B cell (primary cell): ENCODE results near the gene LRBA. TPM values are rescaled to one million over a fixed set of nuclear protein-coding genes. Genes with fewer than 3 reads are reported as not detected.

Experiments used
- ATAC-seq: fragments of 200-7000 bp; cut with Tn5 transposase; one replicate; pipeline ENCODE4 v1.10.0; 2021; ENCODE audit warnings: low read depth, mild to moderate bottlenecking, moderate number of reproducible peaks, moderate library complexity
- CTCF ChIA-PET: fragments of 350-600 bp; sonication (Branson Sonifier 250); formaldehyde crosslinking; loops from one replicate; lab custom pipeline; 2021; ENCODE audit warnings: antibody characterized with exemption, inconsistent platforms; lab: Charles Lee
- POLR2A ChIA-PET: fragments of 350-600 bp; sonication (Branson Sonifier 250); formaldehyde crosslinking; loops from one replicate; lab custom pipeline; 2021; ENCODE audit warnings: antibody characterized with exemption; lab: Charles Lee
- DNase-seq: peaks from one replicate; pipeline ENCODE4 v3.0.0; 2013
- H2AFZ ChIP-seq: 2 replicates; pipeline ENCODE4 v1.6.1; 2012; ENCODE audit warnings: mild to moderate bottlenecking, low read depth, low read length; ENCODE audit not compliant: insufficient read depth, poor library complexity, severe bottlenecking
- H3K27ac ChIP-seq, 2 donors: 1 replicate in 1 of 2; 2 replicates in 1 of 2; pipeline ENCODE4 v1.5.1; 2012 to 2013; ENCODE audit warnings: low read length in 2 of 2, mild to moderate bottlenecking in 2 of 2, moderate library complexity in 1 of 2
- H3K27me3 ChIP-seq, 4 experiments: fragments of 200-600 bp in 1 of 4; sonication (generic) in 1 of 4; replicated peaks in 1 of 4; 1 replicate in 2 of 4; 2 replicates in 2 of 4; pipeline versions ENCODE4 v1.6.1 to v1.7.0; 2013 to 2016; ENCODE audit warnings: low read length in 3 of 4, mild to moderate bottlenecking in 2 of 4, mixed read lengths in 1 of 4, moderate library complexity in 1 of 4; ENCODE audit not compliant: insufficient read depth in 4 of 4, control insufficient read depth in 3 of 4; ENCODE audit errors: control extremely low read depth in 1 of 4
- H3K36me3 ChIP-seq, 2 experiments: replicated peaks in 1 of 2; 1 replicate in 1 of 2; 2 replicates in 1 of 2; pipeline versions ENCODE4 v1.6.1 to v1.7.1; 2013; ENCODE audit warnings: low read length in 1 of 2; ENCODE audit not compliant: insufficient read depth in 2 of 2, control insufficient read depth in 1 of 2; ENCODE audit errors: control extremely low read depth in 1 of 2, extremely low read depth in 1 of 2
- H3K4me1 ChIP-seq, 2 donors: fragments of 200-600 bp in 1 of 2; sonication (generic) in 1 of 2; 1 replicate in 1 of 2; 2 replicates in 1 of 2; pipeline versions ENCODE4 v1.5.1 to v1.6.1; 2013 to 2017; ENCODE audit warnings: low read length in 2 of 2; ENCODE audit not compliant: control insufficient read depth in 2 of 2, insufficient read depth in 2 of 2
- H3K4me2 ChIP-seq: replicated peaks from 2 replicates; pipeline ENCODE3; 2012; ENCODE audit warnings: mild to moderate bottlenecking, low read depth, low read length; ENCODE audit not compliant: poor library complexity, severe bottlenecking
- H3K4me3 ChIP-seq, 5 experiments: fragments of 200-600 bp in 1 of 5; sonication (generic) in 1 of 5; 1 replicate in 3 of 5; 2 replicates in 2 of 5; pipeline versions ENCODE4 v1.5.1 to v1.7.0; 2011 to 2016; ENCODE audit warnings: low read length in 4 of 5, mild to moderate bottlenecking in 4 of 5, low read depth in 2 of 5, control low read depth in 1 of 5, moderate library complexity in 1 of 5; ENCODE audit not compliant: insufficient read depth in 1 of 5; ENCODE audit errors: control extremely low read depth in 1 of 5, extremely low read depth in 1 of 5
- H3K79me2 ChIP-seq: fragments of 200-600 bp; sonication (generic); one replicate; pipeline ENCODE4 v1.6.0; 2016; ENCODE audit warnings: low read length; ENCODE audit not compliant: control insufficient read depth, insufficient read depth
- H3K9ac ChIP-seq: fragments of 200-600 bp; sonication (generic); 2 replicates; pipeline ENCODE4 v1.6.1; 2017; ENCODE audit warnings: mild to moderate bottlenecking, low read length, moderate library complexity
- H3K9me3 ChIP-seq, 3 donors: one replicate each; pipeline versions ENCODE4 v1.6.1 to v1.7.1; 2013; ENCODE audit warnings: low read length in 2 of 3; ENCODE audit not compliant: control insufficient read depth in 2 of 3, insufficient read depth in 1 of 3; ENCODE audit errors: control extremely low read depth in 1 of 3
- H4K20me1 ChIP-seq: 2 replicates; pipeline ENCODE4 v1.6.0; 2012; ENCODE audit warnings: mild to moderate bottlenecking, low read length; ENCODE audit not compliant: insufficient read depth, control insufficient read depth, poor library complexity, severe bottlenecking
- H3K27ac Mint-ChIP-seq: one replicate; pipeline ENCODE4 v1.8.0; 2021; ENCODE audit warnings: mixed read lengths
- H3K27me3 Mint-ChIP-seq: one replicate; pipeline ENCODE4 v1.8.0; 2021; ENCODE audit warnings: mixed read lengths
- H3K4me1 Mint-ChIP-seq: one replicate; pipeline ENCODE4 v1.8.0; 2021; ENCODE audit warnings: mixed read lengths
- H3K4me3 Mint-ChIP-seq: one replicate; pipeline ENCODE4 v1.8.0; 2021; ENCODE audit warnings: mixed read lengths
- H3K9me3 Mint-ChIP-seq: one replicate; pipeline ENCODE4 v1.8.0; 2022; ENCODE audit warnings: mixed read lengths; ENCODE audit not compliant: insufficient read depth
- EZH2 ChIP-seq: IDR thresholded peaks from 2 replicates; pipeline ENCODE4 v1.6.1; 2012; ENCODE audit warnings: borderline replicate concordance, low read depth, mild to moderate bottlenecking, moderate library complexity, low read length; ENCODE audit not compliant: insufficient read depth, poor library complexity, severe bottlenecking
- WGBS: methylation state at CpG from one replicate; pipeline ENCODE4 v1.1.5; 2013; ENCODE audit warnings: missing lambda C conversion rate; ENCODE audit not compliant: insufficient coverage; 5-methylcytosine and 5-hydroxymethylcytosine counted together
- intact Hi-C: fragments of 100-400 bp; cut with micrococcal nuclease; formaldehyde crosslinking; loops from one replicate; pipeline ENCODE4 v1.10.0; 2022
- polyA plus RNA-seq: library from polyadenylated mRNA; depleted of rRNA; stranded (reverse); fragments of >200 nt; gene quantifications from 2 replicates; pipeline ENCODE4 v1.2.3, GENCODE V29; 2012
- total RNA-seq, 2 donors: library from RNA; stranded (reverse); fragments of 120-200 nt in 1 of 2; gene quantifications; 1 replicate in 1 of 2; 2 replicates in 1 of 2; pipeline versions ENCODE4 v1.2.3 to v1.2.4, GENCODE V29; 2013 to 2022
- TF ChIP-seq, protein P1 (sequence below): fragments of 200-600 bp; IDR thresholded peaks from one replicate; pipeline ENCODE4 v1.8.0; 2022; ENCODE audit warnings: antibody characterized with exemption, mild to moderate bottlenecking

LRBA gene
- total and polyA plus RNA-seq, 2 donors (not counting 1 experiment from before 2014, with no cell fraction given): 17.5 to 86.7 TPM

GRCh38 chr4:150888625-150889024, 126.5 kb downstream of the LRBA start:
- Histone ChIP-seq H3K4me3 (no peak overlapping the region), H3K79me2 (no peaks in the 10 kb centered on the region), H4K20me1 (no peaks in the 10 kb centered on the region), H3K9me3 (peaks cover 0 to 5% (median 1%) of the 10 kb centered on the region in 3 donors), H3K27me3 (no peaks in the 10 kb centered on the region), H2AFZ (no peak overlapping the region), H3K36me3 (peaks cover 0 to 4% of the 10 kb centered on the region in 2 experiments), H3K4me1 (peaks cover 3 to 8% of the 10 kb centered on the region in 2 donors), H3K9ac (no peak overlapping the region), H3K4me2 (no peak overlapping the region), H3K27ac (no peak overlapping the region)
- POLR2A ChIA-PET: no interaction called here
- intact Hi-C loops: no loop called here
- Mint-ChIP-seq H3K9me3 (no peaks in the 10 kb centered on the region), H3K4me3 (no peak overlapping the region), H3K27me3 (no peaks in the 10 kb centered on the region), H3K4me1 (peaks cover 19% of the 10 kb centered on the region), H3K27ac (no peak overlapping the region)
- TF ChIP-seq, protein P1, sequence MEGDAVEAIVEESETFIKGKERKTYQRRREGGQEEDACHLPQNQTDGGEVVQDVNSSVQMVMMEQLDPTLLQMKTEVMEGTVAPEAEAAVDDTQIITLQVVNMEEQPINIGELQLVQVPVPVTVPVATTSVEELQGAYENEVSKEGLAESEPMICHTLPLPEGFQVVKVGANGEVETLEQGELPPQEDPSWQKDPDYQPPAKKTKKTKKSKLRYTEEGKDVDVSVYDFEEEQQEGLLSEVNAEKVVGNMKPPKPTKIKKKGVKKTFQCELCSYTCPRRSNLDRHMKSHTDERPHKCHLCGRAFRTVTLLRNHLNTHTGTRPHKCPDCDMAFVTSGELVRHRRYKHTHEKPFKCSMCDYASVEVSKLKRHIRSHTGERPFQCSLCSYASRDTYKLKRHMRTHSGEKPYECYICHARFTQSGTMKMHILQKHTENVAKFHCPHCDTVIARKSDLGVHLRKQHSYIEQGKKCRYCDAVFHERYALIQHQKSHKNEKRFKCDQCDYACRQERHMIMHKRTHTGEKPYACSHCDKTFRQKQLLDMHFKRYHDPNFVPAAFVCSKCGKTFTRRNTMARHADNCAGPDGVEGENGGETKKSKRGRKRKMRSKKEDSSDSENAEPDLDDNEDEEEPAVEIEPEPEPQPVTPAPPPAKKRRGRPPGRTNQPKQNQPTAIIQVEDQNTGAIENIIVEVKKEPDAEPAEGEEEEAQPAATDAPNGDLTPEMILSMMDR: no peak
- TF ChIP-seq EZH2: no peak
- CTCF ChIA-PET: no interaction called here
- ATAC-seq (no peak), DNase-seq (no peak)

DNA sequence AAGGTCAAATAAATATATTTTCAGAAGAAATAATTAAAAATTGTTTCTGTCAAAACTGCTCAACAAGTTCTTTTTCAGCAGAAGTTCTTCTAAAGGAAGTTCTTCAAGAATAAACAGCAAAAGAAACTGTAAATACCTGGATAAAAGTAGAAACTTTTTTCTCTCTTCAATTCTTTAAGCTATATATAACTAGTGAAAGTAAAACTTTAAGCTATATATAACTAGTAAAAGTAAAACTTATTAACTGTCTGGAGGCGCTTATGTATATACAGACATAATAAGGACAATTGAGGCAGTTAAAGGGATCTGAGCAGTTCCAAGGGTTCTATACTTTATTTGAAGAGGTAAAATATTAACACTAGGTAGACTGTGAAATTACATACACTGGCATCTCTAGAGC, 126.9 kb downstream of the LRBA start:
- no peak overlapping the region for H3K4me3 Mint-ChIP-seq
- peaks cover 19% of the 10 kb centered on the region for H3K4me1 Mint-ChIP-seq

More for the DNA sequence above, 126.9 kb downstream of the LRBA start:
- Histone ChIP-seq H3K4me3 (peak overlapping the region in 1 of 5 experiments; percentile 31), H4K20me1 (no peaks in the 10 kb centered on the region), H2AFZ (no peak overlapping the region), H3K36me3 (peaks cover 0 to 4% of the 10 kb centered on the region in 2 experiments), H3K4me2 (peak overlapping the region; percentile 36), H3K79me2 (no peaks in the 10 kb centered on the region), H3K4me1 (peaks cover 3 to 8% of the 10 kb centered on the region in 2 donors), H3K27ac (no peak overlapping the region), H3K9ac (peak overlapping the region; percentile 6), H3K27me3 (no peaks in the 10 kb centered on the region), H3K9me3 (peaks cover 0 to 5% (median 1%) of the 10 kb centered on the region in 3 donors)
- TF ChIP-seq EZH2: no peak
- no peaks in the 10 kb centered on the region for H3K9me3 Mint-ChIP-seq
- ChIA-PET POLR2A (no interaction called here), CTCF (no interaction called here)
- no peak for DNase-seq
- no peaks in the 10 kb centered on the region for H3K27me3 Mint-ChIP-seq
- no CpG with 5 or more reads among the region's 1 CpG for WGBS
- no peak overlapping the region for H3K27ac Mint-ChIP-seq
- intact Hi-C loops: no loop called here
- ATAC-seq: no peak
